ENCODE measurements around the gene PHF11.

PHF11 gene

GRCh38 chr13:49499889-49500660 lies 4.3 kb downstream of the PHF11 start:
- no peak for DNase-seq

DNA sequence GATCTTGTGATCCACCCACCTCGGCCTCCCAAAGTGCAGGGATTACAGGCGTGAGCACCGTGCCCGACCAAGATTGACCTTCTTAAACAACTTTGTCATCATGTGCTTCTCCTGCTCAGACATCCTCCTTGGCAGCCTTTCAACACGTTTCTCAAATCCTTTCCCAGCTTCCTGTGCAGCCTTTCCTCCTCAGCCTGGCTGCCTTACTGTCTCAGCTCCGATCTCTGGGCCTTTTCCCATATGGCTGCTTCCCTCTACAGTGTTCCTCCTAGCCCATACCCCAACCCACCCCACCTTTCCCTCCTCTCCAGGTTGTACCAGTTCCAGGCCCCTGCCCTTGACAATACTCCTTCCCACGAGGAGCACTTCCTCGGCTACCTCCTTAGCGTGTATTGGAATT lies 7.2 kb downstream of the PHF11 start:
- DNase-seq: no peak

- DNase-seq: no peak
Observed at GRCh38 chr13:49503951-49504350, 8.2 kb downstream of the PHF11 start.

DNA sequence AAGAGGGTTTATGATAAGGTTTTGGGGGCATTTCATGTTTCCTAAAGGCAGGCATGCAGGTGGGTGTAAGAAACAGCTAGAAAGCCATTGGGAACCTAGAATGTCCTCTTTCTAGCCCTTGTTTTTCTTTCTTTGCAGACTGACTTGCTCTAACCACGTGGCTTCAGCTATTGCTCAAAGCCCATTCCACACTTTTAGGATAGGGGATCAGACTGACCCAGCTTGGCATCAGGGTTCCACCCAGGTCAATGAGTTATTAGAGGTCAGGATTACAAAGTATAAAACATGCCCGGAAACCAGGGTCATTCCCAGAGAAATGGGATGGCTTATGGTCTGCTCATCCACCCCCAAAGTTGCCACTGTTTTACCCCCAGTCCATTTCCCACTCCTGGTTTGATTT lies 16.8 kb downstream of the PHF11 start:
- no peak for DNase-seq

DNA sequence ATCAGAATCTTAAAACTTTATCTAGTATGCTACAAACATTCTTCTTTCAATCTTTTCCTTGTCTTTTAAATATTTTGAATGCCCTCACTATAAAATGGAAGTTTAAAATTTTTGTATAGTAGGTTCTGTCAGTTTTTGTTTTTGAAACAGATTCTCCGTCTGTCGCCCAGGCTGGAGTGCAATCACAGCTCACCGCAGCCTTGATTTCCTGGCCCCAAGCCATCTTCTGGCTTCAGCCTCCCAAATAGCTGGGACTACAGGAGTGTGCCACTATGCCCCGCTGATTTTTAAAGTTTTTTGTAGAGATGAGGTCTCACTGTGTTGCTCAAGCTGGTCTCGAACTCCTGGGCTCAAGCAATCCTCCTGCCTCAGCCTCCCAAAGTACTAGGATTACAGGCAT lies 20.7 kb downstream of the PHF11 start:
- DNase-seq: no peak

GRCh38 chr13:49517461-49517860 lies 21.7 kb downstream of the PHF11 start:
- DNase-seq: peak in 1 of 2 experiments; percentile 0

- DNase-seq: no peak
Observed at GRCh38 chr13:49521224-49521623, 25.5 kb downstream of the PHF11 start.

DNA sequence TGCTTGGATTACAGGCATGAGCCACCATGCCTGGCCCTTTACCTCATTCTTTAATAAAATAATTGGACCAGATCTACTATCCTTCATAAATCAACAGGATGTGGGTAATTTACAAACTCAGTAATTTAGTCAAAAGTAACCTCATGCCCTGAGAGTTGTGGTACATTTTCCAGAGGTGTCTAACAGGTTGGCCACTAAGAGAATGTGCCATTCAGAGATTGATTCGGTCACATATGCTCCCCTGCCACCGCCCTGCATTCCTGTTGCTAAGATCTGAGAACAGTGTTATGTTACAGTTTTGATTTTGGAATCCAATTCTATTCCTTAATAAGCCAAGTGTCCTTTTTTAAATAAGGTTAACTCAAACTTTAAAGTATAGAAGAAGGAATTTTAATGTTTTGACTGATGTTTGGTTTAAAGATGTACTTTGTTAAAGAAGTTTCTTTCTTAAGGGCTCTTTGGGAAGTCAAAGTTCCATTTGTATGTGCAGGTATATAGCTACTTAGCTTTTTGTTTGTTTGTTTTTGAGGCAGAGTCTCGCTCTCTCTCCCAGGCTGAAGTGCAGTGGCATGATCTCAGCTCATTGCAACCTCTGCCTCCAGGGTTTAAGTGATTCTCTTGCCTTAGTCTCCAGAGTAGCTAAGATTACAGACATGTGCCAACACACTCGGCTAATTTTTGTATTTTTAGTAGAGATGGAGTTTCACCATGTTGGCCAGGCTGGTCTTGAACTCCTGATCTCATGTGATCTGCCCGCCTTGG lies 29.2 kb downstream of the PHF11 start:
- no peak for DNase-seq

GRCh38 chr13:49527123-49527522 lies 31.4 kb downstream of the PHF11 start:
- no peak for DNase-seq

- no peak for DNase-seq
Observed at GRCh38 chr13:49528161-49528560, 32.4 kb downstream of the PHF11 start.

DNA sequence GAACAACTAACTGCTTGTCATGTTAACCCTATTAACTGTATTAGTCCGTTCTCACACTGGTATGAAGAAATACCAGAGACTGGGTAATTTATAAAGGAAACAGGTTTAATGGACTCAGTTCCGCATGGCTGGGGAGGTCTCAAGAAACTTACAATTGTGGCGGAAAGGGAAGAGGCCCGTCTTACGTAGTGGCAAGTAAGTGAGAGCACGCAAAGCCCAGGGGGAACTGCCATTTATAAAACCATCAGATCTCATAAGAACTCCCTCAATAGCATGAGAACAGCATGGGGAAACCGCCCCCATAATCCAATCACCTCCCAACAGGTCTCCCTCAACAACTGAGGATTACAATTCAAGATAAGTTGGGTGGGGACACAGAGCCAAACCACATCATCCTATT lies 34.7 kb downstream of the PHF11 start:
- no peak for DNase-seq

- DNase-seq: no peak
Observed at GRCh38 chr13:49532593-49532992, 36.8 kb downstream of the PHF11 start.

DNA sequence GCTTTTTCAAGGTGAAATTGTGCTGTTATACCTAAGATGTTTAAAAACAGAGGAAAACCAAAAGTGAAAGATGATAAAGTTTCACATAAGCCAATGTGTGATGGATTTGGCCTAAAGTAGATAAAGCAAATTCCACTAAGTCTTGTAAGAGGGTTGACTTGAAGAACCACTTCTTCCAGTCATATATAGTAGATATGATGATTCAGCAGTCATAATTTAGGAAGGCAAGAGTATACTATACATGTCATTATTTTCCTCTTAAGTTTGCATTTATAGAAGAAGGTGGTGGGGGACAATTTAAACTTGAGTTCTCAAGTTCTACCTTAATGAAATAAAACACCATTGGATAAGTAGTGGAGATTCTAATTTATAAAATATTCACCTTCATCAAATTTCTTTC lies 37.3 kb downstream of the PHF11 start:
- DNase-seq: no peak

- no peak for DNase-seq
Observed at GRCh38 chr13:49533591-49534269, 38.0 kb downstream of the PHF11 start.

DNA sequence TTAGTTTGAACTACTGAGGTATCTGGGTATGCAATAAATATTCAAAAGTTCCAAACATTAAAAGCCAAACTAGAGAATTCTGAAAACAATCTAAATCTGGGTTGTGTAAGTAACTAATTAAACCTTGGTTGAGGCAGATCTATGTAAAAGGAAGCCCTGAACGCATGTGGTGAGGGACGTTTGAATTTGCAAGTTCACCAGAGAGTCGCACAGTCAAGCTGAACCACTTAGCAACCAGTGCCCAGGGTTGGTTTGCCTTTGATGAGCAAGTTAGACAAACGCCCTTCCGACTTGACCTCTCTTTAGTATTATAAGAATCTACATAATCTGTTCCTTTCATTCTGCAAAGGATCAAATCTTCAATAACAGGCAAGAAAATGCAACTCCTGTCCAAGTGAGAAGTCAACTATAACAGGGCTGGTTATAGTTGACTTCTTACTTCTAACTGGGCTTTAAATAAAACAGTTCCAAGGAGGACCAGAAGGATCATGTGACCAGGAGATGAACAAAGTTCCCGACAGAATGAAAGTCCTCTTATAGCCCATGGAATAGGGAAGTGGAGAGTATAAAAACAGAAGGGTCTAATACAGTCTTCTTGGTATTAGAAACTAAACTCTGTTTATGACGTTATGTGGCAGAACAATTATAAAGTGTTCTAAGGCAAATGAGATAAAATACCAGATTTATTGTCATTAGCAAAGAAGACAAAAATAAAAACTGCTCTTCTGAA lies 40.6 kb downstream of the PHF11 start:
- no peak for DNase-seq

GRCh38 chr13:49538404-49538803 lies 42.7 kb downstream of the PHF11 start:
- DNase-seq: no peak

DNA sequence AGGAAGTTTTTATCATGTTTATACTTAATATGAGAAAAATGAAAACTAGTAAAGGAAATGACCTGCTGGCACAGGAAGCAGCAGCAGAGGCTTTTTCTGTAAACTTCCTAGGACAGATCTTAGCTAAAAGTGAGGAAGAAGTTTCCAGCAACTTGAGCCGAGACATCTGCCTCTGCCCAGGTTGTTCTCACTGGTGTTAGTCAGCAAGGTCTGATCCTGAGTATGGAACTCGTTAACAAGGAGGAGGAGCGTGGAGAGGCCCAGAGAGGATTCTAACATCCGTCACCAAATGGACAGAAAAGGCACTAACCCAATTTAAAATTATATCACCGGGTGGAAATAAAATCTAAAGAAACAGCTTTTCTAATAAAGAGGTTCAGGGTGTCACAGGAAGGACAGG lies 43.6 kb downstream of the PHF11 start:
- no peak for DNase-seq

GRCh38 chr13:49539746-49540145 lies 44.0 kb downstream of the PHF11 start:
- no peak for DNase-seq

DNA sequence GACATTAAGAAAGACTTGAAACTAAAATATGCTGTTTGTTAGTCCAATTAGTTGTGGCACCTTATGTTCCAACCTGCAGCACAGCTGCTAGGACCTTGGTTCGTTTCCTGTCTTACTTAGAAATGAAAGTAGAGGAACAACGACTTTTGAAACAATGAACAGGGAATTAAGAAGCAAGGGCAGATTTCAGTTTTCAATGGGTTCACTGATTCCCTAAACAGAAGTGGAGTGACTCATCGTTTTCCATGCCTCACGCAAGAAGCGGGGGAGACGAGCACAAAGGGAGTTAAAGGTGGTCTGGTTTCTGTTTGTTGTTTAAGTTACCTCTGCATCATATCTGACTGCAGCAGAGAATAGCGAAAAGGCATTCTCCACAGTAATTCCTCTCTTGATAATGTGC lies 44.8 kb downstream of the PHF11 start:
- no peak for DNase-seq

DNA sequence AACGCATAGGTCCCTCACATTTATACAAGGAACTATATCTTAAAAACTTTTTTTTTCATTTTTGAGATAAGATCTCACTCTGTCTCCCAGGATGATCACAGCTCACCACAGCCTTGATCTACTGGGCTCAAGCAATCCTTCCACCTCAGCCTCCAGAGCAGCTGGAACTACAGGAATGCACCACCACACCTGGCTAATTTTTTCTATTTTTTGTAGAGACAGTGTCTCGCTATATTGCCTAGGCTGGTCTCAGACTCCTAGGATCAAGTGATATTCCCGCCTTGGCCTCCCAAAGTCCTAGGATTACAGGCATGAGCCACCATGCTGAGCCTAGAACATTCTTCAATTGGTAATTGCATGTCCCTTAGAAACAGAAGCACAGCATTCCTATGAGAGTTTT lies 47.9 kb downstream of the PHF11 start:
- DNase-seq: no peak

GRCh38 chr13:49545661-49546060 lies 49.9 kb downstream of the PHF11 start:
- no peak for DNase-seq

DNA sequence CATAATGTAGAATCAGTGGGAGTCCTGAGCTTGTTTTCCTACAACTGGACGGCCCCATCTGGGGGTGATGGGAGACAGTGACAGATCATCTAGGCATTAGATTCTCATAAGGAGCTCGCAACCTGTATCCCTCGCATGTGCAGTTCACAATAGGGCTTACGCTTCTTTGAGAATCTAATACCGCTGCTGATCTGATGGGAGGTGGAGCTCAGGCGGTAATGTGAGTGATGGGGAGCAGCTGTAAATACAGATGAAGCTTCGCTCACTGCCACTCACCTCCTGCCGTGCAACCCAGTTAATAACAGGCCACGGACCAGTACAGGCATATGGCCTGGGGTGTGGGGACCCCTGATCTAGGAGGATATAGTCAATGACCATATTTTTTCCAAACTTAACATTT lies 50.8 kb downstream of the PHF11 start:
- no peak for DNase-seq

- DNase-seq: no peak
Observed at GRCh38 chr13:49549289-49549688, 53.5 kb downstream of the PHF11 start.
